SK-N-SH treated with all-trans-retinoic acid at 6 μM for 48 hours (cell line): Measurements from ENCODE around the gene DMD.

Experiments
- ESRRG ChIP-seq: fragments of 250-450 bp; sonication (Bioruptor Pico); IDR thresholded peaks from 2 replicates; pipeline ENCODE4 v1.6.1; 2021; ENCODE audit warnings: mild to moderate bottlenecking
- GLIS3 ChIP-seq: fragments of 250-450 bp; sonication (Bioruptor Pico); IDR thresholded peaks from 2 replicates; pipeline ENCODE4 v1.5.0; 2020; ENCODE audit warnings: mild to moderate bottlenecking, moderate library complexity
- RARB ChIP-seq: fragments of 250-450 bp; sonication (Bioruptor Pico); IDR thresholded peaks from 2 replicates; pipeline ENCODE4 v1.8.0; 2021; ENCODE audit warnings: mild to moderate bottlenecking, moderate library complexity
- TOX ChIP-seq: fragments of 250-450 bp; sonication (Bioruptor Pico); IDR thresholded peaks from 2 replicates; pipeline ENCODE4 v1.8.0; 2021; ENCODE audit warnings: mild to moderate bottlenecking, moderate library complexity, borderline replicate concordance
- ZFP3 ChIP-seq: fragments of 250-450 bp; sonication (Bioruptor Pico); IDR thresholded peaks from 2 replicates; pipeline ENCODE4 v1.5.0; 2020; ENCODE audit warnings: mild to moderate bottlenecking, moderate library complexity
- ZFP30 ChIP-seq: fragments of 450-650 bp; formaldehyde crosslinking; IDR thresholded peaks from 2 replicates; pipeline ENCODE4 v1.5.0; 2022; ENCODE audit warnings: mild to moderate bottlenecking, moderate library complexity
- ZNF8 ChIP-seq: fragments of 450-650 bp; formaldehyde crosslinking; IDR thresholded peaks from 2 replicates; pipeline ENCODE4 v1.5.0; 2020; ENCODE audit warnings: mild to moderate bottlenecking, moderate library complexity
- TF ChIP-seq, protein P1 (sequence below): fragments of 250-450 bp; sonication (Bioruptor Pico); IDR thresholded peaks from 2 replicates; pipeline ENCODE4 v1.5.1; 2020; ENCODE audit warnings: low read depth, mild to moderate bottlenecking, moderate library complexity
- TF ChIP-seq, protein P2 (sequence below): fragments of 250-450 bp; sonication (Bioruptor Pico); IDR thresholded peaks from 2 replicates; pipeline ENCODE4 v1.5.0; 2020; ENCODE audit warnings: mild to moderate bottlenecking, moderate library complexity

DNA sequence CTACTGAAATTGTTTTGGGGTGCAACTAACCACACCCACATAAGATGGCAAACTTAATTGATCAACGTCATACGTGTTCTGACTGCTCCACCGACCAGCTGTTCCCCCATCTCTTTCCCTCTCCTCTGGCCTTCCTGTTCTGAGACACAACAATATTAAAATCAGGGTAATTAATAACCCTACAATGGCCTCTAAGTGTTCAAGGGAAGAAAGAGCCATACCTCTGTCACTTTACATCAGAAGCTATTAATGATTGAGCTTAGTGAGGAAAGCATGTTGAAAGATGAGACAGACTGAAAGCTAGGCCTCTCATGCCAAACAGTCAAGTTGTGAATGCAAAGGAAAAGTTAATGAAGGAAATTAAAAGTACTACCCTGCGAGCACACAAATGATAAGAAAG lies 1965.6 kb downstream of the DMD start:
- TF ChIP-seq GLIS3 (CRISPR knock-in tag): no peak
- no peak for TF ChIP-seq ZFP3
- TF ChIP-seq ESRRG: no peak
- TF ChIP-seq, protein P1, sequence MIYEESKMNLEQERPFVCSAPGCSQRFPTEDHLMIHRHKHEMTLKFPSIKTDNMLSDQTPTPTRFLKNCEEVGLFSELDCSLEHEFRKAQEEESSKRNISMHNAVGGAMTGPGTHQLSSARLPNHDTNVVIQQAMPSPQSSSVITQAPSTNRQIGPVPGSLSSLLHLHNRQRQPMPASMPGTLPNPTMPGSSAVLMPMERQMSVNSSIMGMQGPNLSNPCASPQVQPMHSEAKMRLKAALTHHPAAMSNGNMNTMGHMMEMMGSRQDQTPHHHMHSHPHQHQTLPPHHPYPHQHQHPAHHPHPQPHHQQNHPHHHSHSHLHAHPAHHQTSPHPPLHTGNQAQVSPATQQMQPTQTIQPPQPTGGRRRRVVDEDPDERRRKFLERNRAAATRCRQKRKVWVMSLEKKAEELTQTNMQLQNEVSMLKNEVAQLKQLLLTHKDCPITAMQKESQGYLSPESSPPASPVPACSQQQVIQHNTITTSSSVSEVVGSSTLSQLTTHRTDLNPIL: no peak
- TF ChIP-seq, protein P2, sequence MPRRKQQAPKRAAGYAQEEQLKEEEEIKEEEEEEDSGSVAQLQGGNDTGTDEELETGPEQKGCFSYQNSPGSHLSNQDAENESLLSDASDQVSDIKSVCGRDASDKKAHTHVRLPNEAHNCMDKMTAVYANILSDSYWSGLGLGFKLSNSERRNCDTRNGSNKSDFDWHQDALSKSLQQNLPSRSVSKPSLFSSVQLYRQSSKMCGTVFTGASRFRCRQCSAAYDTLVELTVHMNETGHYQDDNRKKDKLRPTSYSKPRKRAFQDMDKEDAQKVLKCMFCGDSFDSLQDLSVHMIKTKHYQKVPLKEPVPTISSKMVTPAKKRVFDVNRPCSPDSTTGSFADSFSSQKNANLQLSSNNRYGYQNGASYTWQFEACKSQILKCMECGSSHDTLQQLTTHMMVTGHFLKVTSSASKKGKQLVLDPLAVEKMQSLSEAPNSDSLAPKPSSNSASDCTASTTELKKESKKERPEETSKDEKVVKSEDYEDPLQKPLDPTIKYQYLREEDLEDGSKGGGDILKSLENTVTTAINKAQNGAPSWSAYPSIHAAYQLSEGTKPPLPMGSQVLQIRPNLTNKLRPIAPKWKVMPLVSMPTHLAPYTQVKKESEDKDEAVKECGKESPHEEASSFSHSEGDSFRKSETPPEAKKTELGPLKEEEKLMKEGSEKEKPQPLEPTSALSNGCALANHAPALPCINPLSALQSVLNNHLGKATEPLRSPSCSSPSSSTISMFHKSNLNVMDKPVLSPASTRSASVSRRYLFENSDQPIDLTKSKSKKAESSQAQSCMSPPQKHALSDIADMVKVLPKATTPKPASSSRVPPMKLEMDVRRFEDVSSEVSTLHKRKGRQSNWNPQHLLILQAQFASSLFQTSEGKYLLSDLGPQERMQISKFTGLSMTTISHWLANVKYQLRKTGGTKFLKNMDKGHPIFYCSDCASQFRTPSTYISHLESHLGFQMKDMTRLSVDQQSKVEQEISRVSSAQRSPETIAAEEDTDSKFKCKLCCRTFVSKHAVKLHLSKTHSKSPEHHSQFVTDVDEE: no peak
- no peak for TF ChIP-seq ZFP30
- no peak for TF ChIP-seq TOX (CRISPR knock-in tag)
- no peak for TF ChIP-seq ZNF8 (CRISPR knock-in tag)
- no peak for TF ChIP-seq RARB (CRISPR knock-in tag)
